OCI-LY3 (cell line): ENCODE measurements around the gene EMILIN2.
"Not testable (repeated sequence)": the region's sequence is repeated elsewhere in the genome, so short reads cannot be mapped to it uniquely, and the experiment has no call there.

Source experiments
- H2AFZ ChIP-seq: fragments of 200-600, 300-600 bp; shearing (Covaris generic); 2 replicates; pipeline ENCODE4 v1.6.0; 2014; ENCODE audit warnings: antibody characterized with exemption, low read depth, low read length
- H3K27ac ChIP-seq: fragments of 200-600, 300-600 bp; sonication (generic); 2 replicates; pipeline ENCODE4 v1.5.1; 2014; ENCODE audit warnings: mild to moderate bottlenecking, low read length, moderate library complexity, mixed read lengths
- H3K27me3 ChIP-seq: fragments of 200-600, 300-600 bp; sonication (generic); 2 replicates; pipeline ENCODE4 v1.6.1; 2014; ENCODE audit warnings: low read depth, low read length, mixed read lengths
- H3K36me3 ChIP-seq: fragments of 200-600, 300-600 bp; sonication (generic); replicated peaks from 2 replicates; pipeline ENCODE3; 2014; ENCODE audit warnings: low read depth, low read length, mixed read lengths
- H3K4me1 ChIP-seq: fragments of 300-600, 200-600 bp; sonication (generic); 2 replicates; pipeline ENCODE4 v1.6.1; 2014; ENCODE audit warnings: low read length, mixed read lengths
- H3K4me2 ChIP-seq: fragments of 200-600, 300-600 bp; sonication (generic); 2 replicates; pipeline ENCODE4 v1.6.1; 2014; ENCODE audit warnings: low read length, mixed read lengths
- H3K4me3 ChIP-seq: fragments of 300-600, 200-600 bp; sonication (generic); 2 replicates; pipeline ENCODE4 v1.5.1; 2014; ENCODE audit warnings: antibody characterized with exemption, mild to moderate bottlenecking, low read length, moderate library complexity
- H3K79me2 ChIP-seq: fragments of 300-600, 200-600 bp; shearing (Covaris generic); 2 replicates; pipeline ENCODE4 v1.6.1; 2014; ENCODE audit warnings: mild to moderate bottlenecking, low read length, mixed read lengths
- H3K9ac ChIP-seq: fragments of 300-600, 200-600 bp; shearing (Covaris generic); 2 replicates; pipeline ENCODE4 v1.6.0; 2014; ENCODE audit warnings: mild to moderate bottlenecking, low read length, moderate library complexity
- H3K9me3 ChIP-seq: fragments of 200-600, 300-600 bp; shearing (Covaris generic); 2 replicates; pipeline ENCODE4 v1.6.1; 2014; ENCODE audit warnings: low read length, mixed read lengths; ENCODE audit not compliant: insufficient read depth
- H4K20me1 ChIP-seq: fragments of 200-600, 300-600 bp; sonication (generic); 2 replicates; pipeline ENCODE4 v1.6.1; 2016; ENCODE audit warnings: low read length, mixed read lengths; ENCODE audit not compliant: insufficient read depth
- EZH2phosphoT487 ChIP-seq: fragments of 200-600 bp; shearing (Covaris generic); IDR thresholded peaks from 2 replicates; pipeline ENCODE4 v1.6.1; 2018; ENCODE audit warnings: antibody characterized with exemption, mixed run types, low read depth
- TF ChIP-seq, protein P1 (sequence below): fragments of 200-600, 300-600 bp; sonication (generic); IDR thresholded peaks from 2 replicates; pipeline ENCODE4 v1.5.1; 2014; ENCODE audit warnings: antibody characterized with exemption, low read length, low read depth

EMILIN2 gene

GRCh38 chr18:2847317-2848246, 776 bp downstream of the EMILIN2 start:
- Histone ChIP-seq H3K9me3 (no peaks in the 10 kb centered on the region), H3K27me3 (no peaks in the 10 kb centered on the region), H3K36me3 (peaks cover 36% of the 10 kb centered on the region), H4K20me1 (peaks cover 46% of the 10 kb centered on the region), H3K9ac (peak overlapping the region; percentile 100), H3K4me3 (peak overlapping the region; percentile 98), H3K79me2 (peaks cover 57% of the 10 kb centered on the region), H3K4me1 (peaks cover 45% of the 10 kb centered on the region), H2AFZ (no peak overlapping the region), H3K4me2 (peak overlapping the region; percentile 92), H3K27ac (peak overlapping the region; percentile 87)
- TF ChIP-seq, protein P1, sequence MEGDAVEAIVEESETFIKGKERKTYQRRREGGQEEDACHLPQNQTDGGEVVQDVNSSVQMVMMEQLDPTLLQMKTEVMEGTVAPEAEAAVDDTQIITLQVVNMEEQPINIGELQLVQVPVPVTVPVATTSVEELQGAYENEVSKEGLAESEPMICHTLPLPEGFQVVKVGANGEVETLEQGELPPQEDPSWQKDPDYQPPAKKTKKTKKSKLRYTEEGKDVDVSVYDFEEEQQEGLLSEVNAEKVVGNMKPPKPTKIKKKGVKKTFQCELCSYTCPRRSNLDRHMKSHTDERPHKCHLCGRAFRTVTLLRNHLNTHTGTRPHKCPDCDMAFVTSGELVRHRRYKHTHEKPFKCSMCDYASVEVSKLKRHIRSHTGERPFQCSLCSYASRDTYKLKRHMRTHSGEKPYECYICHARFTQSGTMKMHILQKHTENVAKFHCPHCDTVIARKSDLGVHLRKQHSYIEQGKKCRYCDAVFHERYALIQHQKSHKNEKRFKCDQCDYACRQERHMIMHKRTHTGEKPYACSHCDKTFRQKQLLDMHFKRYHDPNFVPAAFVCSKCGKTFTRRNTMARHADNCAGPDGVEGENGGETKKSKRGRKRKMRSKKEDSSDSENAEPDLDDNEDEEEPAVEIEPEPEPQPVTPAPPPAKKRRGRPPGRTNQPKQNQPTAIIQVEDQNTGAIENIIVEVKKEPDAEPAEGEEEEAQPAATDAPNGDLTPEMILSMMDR, result no peak
- TF ChIP-seq EZH2phosphoT487, result no peak

DNA sequence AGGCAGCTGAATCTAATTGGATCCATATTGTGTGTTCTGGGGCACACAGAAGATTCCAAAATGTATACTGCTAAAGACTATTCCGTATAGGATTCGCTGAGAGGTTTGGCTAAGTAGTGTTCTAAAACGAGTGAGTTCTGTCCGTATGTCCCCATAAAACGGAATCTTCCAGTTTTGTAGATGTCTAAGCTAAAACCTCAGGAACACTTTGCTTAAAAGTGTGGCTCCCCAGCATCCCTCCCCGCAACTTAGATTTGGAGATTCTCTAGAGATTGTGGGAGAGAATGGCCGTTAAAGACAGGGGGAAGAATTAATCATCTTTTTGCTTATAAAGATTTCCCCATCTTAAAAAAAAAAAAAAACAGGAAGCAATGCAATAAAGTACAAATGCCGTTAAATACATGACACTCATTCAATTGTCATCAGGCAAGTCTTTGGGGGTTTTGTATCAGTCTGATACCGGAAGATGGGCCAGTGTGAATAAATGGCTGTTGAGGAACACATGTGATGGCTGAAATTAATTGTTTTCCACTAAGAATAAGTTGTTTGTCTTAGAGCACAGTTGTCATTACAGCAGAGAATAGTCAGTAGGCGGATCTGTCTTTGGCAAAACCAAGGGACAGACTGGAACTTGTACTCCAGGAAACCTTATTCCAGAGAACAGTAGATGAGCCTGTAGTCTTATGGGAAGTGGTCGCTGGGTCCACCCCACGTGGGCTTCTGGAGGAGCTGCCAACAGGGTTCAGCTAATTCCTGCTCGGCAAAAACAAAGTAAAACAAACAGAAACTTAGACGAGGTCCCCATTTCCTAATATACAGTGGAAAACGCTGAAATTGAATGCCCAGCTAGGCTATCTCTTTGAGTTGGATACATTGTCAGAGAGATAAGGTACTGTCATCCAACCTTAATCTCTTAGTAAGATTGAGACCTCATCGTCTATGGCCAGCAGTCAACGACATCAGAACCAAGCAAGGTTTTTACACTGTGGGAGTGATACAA, 1.7 kb downstream of the EMILIN2 start:
- Histone ChIP-seq H3K9ac (peak overlapping the region; percentile 100), H3K79me2 (peaks cover 67% of the 10 kb centered on the region), H3K27me3 (no peaks in the 10 kb centered on the region), H3K4me2 (peak overlapping the region; percentile 92), H3K9me3 (no peaks in the 10 kb centered on the region), H2AFZ (no peak overlapping the region), H3K4me1 (peaks cover 40% of the 10 kb centered on the region), H3K27ac (peak overlapping the region; percentile 87), H3K36me3 (peaks cover 46% of the 10 kb centered on the region), H4K20me1 (peaks cover 56% of the 10 kb centered on the region), H3K4me3 (peak overlapping the region; percentile 98)
- TF ChIP-seq, protein P1, result no peak
- TF ChIP-seq EZH2phosphoT487, result no peak

DNA sequence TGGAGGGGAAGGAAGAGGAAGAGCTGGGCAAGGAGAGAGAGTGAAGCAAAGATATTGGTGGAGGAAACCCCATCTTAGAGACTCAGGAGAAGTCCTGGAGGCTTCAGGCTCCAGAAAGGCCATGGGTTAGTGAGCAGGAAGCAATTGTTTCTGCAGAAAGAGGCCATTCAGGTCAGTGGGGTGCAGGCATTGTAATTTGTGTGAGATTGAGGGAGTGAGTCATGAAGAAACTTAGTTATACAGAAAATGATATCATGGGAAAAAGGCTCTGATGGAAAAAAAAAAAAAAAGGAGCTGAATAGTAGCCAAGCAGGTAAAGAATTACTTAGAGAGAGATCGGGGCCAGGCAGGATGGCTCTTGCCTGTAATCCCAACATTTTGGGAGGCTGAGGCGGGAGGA, 4.0 kb downstream of the EMILIN2 start:
- TF ChIP-seq EZH2phosphoT487, result no peak
- TF ChIP-seq, protein P1, result no peak
- Histone ChIP-seq H3K27me3 (no peaks in the 10 kb centered on the region), H3K79me2 (peaks cover 89% of the 10 kb centered on the region), H3K9me3 (no peaks in the 10 kb centered on the region), H3K36me3 (peaks cover 68% of the 10 kb centered on the region), H3K9ac (no peak overlapping the region), H3K4me2 (no peak overlapping the region), H4K20me1 (peaks cover 78% of the 10 kb centered on the region), H3K4me3 (no peak overlapping the region), H2AFZ (no peak overlapping the region), H3K27ac (no peak overlapping the region), H3K4me1 (peaks cover 17% of the 10 kb centered on the region)

- Histone ChIP-seq H2AFZ (no peak overlapping the region), H3K9me3 (no peaks in the 10 kb centered on the region), H3K27me3 (no peaks in the 10 kb centered on the region), H3K79me2 (peaks cover 99% of the 10 kb centered on the region), H4K20me1 (peaks cover 88% of the 10 kb centered on the region), H3K4me1 (peaks cover 12% of the 10 kb centered on the region), H3K36me3 (peaks cover 75% of the 10 kb centered on the region), H3K4me2 (no peak overlapping the region), H3K4me3 (no peak overlapping the region), H3K27ac (no peak overlapping the region), H3K9ac (no peak overlapping the region)
- TF ChIP-seq, protein P1, result no peak
- TF ChIP-seq EZH2phosphoT487, result no peak
Observed at GRCh38 chr18:2851771-2852170, 5.0 kb downstream of the EMILIN2 start.

- not testable (repeated sequence) for H3K4me2 ChIP-seq, H3K27me3 ChIP-seq, H3K27ac ChIP-seq, H2AFZ ChIP-seq, H3K9ac ChIP-seq, H3K4me3 ChIP-seq, H3K9me3 ChIP-seq
- peaks cover 100% of the 10 kb centered on the region for H3K79me2 ChIP-seq
- H4K20me1 ChIP-seq, result peaks cover 95% of the 10 kb centered on the region
- H3K4me1 ChIP-seq, result peaks cover 12% of the 10 kb centered on the region
- H3K36me3 ChIP-seq, result peaks cover 82% of the 10 kb centered on the region
Observed at GRCh38 chr18:2852460-2852859, 5.7 kb downstream of the EMILIN2 start.
